Stimulated activated memory B cell treated with anti-CD40 and anti-IgM and Interleukin-4, amounts not matched to agents 10 μg/mL and 1 μg/mL and 100 μg/mL, for 72 hours (primary cell): ENCODE data around the gene UMPS.
"Not testable (repeated sequence)": the region's sequence is repeated elsewhere in the genome, so short reads cannot be mapped to it uniquely, and the experiment has no call there.

Source experiments
- ATAC-seq: fragments of 150-1000 bp; cut with Tn5 transposase; 2 replicates; pipeline ENCODE4 v1.10.0; 2021
- H3K27ac Mint-ChIP-seq: one replicate; pipeline ENCODE4 v1.8.0; 2022; ENCODE audit warnings: mild to moderate bottlenecking, mixed read lengths
- H3K27me3 Mint-ChIP-seq: one replicate; pipeline ENCODE4 v1.8.0; 2022; ENCODE audit warnings: mixed read lengths
- H3K36me3 Mint-ChIP-seq: one replicate; pipeline ENCODE4 v1.8.0; 2022; ENCODE audit warnings: mixed read lengths
- H3K4me1 Mint-ChIP-seq: one replicate; pipeline ENCODE4 v1.8.0; 2022; ENCODE audit warnings: mixed read lengths
- H3K4me3 Mint-ChIP-seq: one replicate; pipeline ENCODE4 v1.8.0; 2022; ENCODE audit warnings: mild to moderate bottlenecking, moderate library complexity, mixed read lengths
- H3K9me3 Mint-ChIP-seq: one replicate; pipeline ENCODE4 v1.8.0; 2022; ENCODE audit warnings: mixed read lengths

Gene UMPS

GRCh38 chr3:124777762-124778470, 47.7 kb downstream of the UMPS start:
- peaks cover 7% of the 10 kb centered on the region for H3K4me1 Mint-ChIP-seq
- no peak for ATAC-seq
- H3K4me3 Mint-ChIP-seq: no peak overlapping the region
- H3K27ac Mint-ChIP-seq: no peak overlapping the region
- peaks cover 63% of the 10 kb centered on the region for H3K27me3 Mint-ChIP-seq
- H3K9me3 Mint-ChIP-seq: no peaks in the 10 kb centered on the region
- no peaks in the 10 kb centered on the region for H3K36me3 Mint-ChIP-seq

GRCh38 chr3:124779116-124779515, 48.9 kb downstream of the UMPS start:
- no peak for ATAC-seq
- Mint-ChIP-seq H3K4me1 (peaks cover 7% of the 10 kb centered on the region), H3K36me3 (no peaks in the 10 kb centered on the region), H3K27me3 (peaks cover 51% of the 10 kb centered on the region), H3K9me3 (no peaks in the 10 kb centered on the region), H3K27ac (no peak overlapping the region), H3K4me3 (no peak overlapping the region)

- Mint-ChIP-seq H3K4me1 (peaks cover 8% of the 10 kb centered on the region), H3K36me3 (no peaks in the 10 kb centered on the region), H3K27me3 (peaks cover 47% of the 10 kb centered on the region), H3K9me3 (no peaks in the 10 kb centered on the region), H3K4me3 (no peak overlapping the region), H3K27ac (no peak overlapping the region)
- no peak for ATAC-seq
Observed at GRCh38 chr3:124779751-124780191, 49.5 kb downstream of the UMPS start.

- H3K27me3 Mint-ChIP-seq: peaks cover 41% of the 10 kb centered on the region
- peaks cover 12% of the 10 kb centered on the region for H3K4me1 Mint-ChIP-seq
- no peaks in the 10 kb centered on the region for H3K9me3 Mint-ChIP-seq
- no peak for ATAC-seq
- no peak overlapping the region for H3K27ac Mint-ChIP-seq
- no peak overlapping the region for H3K4me3 Mint-ChIP-seq
- H3K36me3 Mint-ChIP-seq: no peaks in the 10 kb centered on the region
Observed at GRCh38 chr3:124780356-124780755, 50.1 kb downstream of the UMPS start.

GRCh38 chr3:124780761-124781475, 50.7 kb downstream of the UMPS start:
- peaks cover 12% of the 10 kb centered on the region for H3K4me1 Mint-ChIP-seq
- no peak overlapping the region for H3K4me3 Mint-ChIP-seq
- H3K9me3 Mint-ChIP-seq: no peaks in the 10 kb centered on the region
- ATAC-seq: no peak
- H3K27ac Mint-ChIP-seq: no peak overlapping the region
- H3K36me3 Mint-ChIP-seq: no peaks in the 10 kb centered on the region
- peaks cover 40% of the 10 kb centered on the region for H3K27me3 Mint-ChIP-seq

- Mint-ChIP-seq H3K4me1 (peaks cover 12% of the 10 kb centered on the region), H3K4me3 (no peak overlapping the region), H3K9me3 (no peaks in the 10 kb centered on the region), H3K36me3 (no peaks in the 10 kb centered on the region), H3K27ac (no peak overlapping the region), H3K27me3 (peaks cover 40% of the 10 kb centered on the region)
- ATAC-seq: no peak
Observed at GRCh38 chr3:124781476-124782376, 51.5 kb downstream of the UMPS start.

- H3K27ac Mint-ChIP-seq, H3K9me3 Mint-ChIP-seq, H3K36me3 Mint-ChIP-seq, H3K4me3 Mint-ChIP-seq, ATAC-seq: not testable (repeated sequence)
- Mint-ChIP-seq H3K27me3 (peaks cover 40% of the 10 kb centered on the region), H3K4me1 (peaks cover 12% of the 10 kb centered on the region)
Observed at GRCh38 chr3:124782377-124782712, 52.1 kb downstream of the UMPS start.

GRCh38 chr3:124783696-124784095, 53.4 kb downstream of the UMPS start:
- Mint-ChIP-seq H3K36me3 (no peaks in the 10 kb centered on the region), H3K27ac (no peak overlapping the region), H3K4me3 (no peak overlapping the region), H3K4me1 (peaks cover 12% of the 10 kb centered on the region), H3K9me3 (no peaks in the 10 kb centered on the region), H3K27me3 (peaks cover 27% of the 10 kb centered on the region)
- ATAC-seq: no peak

GRCh38 chr3:124784686-124785382, 54.6 kb downstream of the UMPS start:
- Mint-ChIP-seq H3K27me3 (peaks cover 18% of the 10 kb centered on the region), H3K9me3 (no peaks in the 10 kb centered on the region), H3K4me1 (peaks cover 12% of the 10 kb centered on the region), H3K27ac (peak overlapping the region; percentile 39), H3K4me3 (no peak overlapping the region), H3K36me3 (no peaks in the 10 kb centered on the region)
- peak; percentile 45 for ATAC-seq

- peaks cover 16% of the 10 kb centered on the region for H3K27me3 Mint-ChIP-seq
- no peaks in the 10 kb centered on the region for H3K36me3 Mint-ChIP-seq
- no peak for ATAC-seq
Observed at GRCh38 chr3:124785973-124786372, 55.7 kb downstream of the UMPS start.

GRCh38 chr3:124786511-124787241, 56.4 kb downstream of the UMPS start:
- H3K4me1 Mint-ChIP-seq: peaks cover 5% of the 10 kb centered on the region
- peak; percentile 6 for ATAC-seq
- no peaks in the 10 kb centered on the region for H3K36me3 Mint-ChIP-seq
- peaks cover 9% of the 10 kb centered on the region for H3K27me3 Mint-ChIP-seq
- no peak overlapping the region for H3K27ac Mint-ChIP-seq
- H3K4me3 Mint-ChIP-seq: no peak overlapping the region
- no peaks in the 10 kb centered on the region for H3K9me3 Mint-ChIP-seq

More at GRCh38 chr3:124785973-124786372, 55.7 kb downstream of the UMPS start:
- Mint-ChIP-seq H3K9me3 (no peaks in the 10 kb centered on the region), H3K4me1 (peaks cover 5% of the 10 kb centered on the region), H3K4me3 (no peak overlapping the region), H3K27ac (no peak overlapping the region)

GRCh38 chr3:124787476-124788195, 57.4 kb downstream of the UMPS start:
- Mint-ChIP-seq H3K36me3 (no peaks in the 10 kb centered on the region), H3K27me3 (peaks cover under 1% of the 10 kb centered on the region), H3K27ac (no peak overlapping the region), H3K4me1 (peaks cover 5% of the 10 kb centered on the region), H3K9me3 (no peaks in the 10 kb centered on the region), H3K4me3 (no peak overlapping the region)
- ATAC-seq: no peak

- H3K9me3 Mint-ChIP-seq: no peaks in the 10 kb centered on the region
- H3K27ac Mint-ChIP-seq: no peak overlapping the region
- H3K4me3 Mint-ChIP-seq: no peak overlapping the region
- no peaks in the 10 kb centered on the region for H3K27me3 Mint-ChIP-seq
- peaks cover 5% of the 10 kb centered on the region for H3K4me1 Mint-ChIP-seq
- H3K36me3 Mint-ChIP-seq: no peaks in the 10 kb centered on the region
- no peak for ATAC-seq
Observed at GRCh38 chr3:124788254-124788745, 58.0 kb downstream of the UMPS start.

- not testable (repeated sequence) for H3K4me3 Mint-ChIP-seq, H3K9me3 Mint-ChIP-seq, H3K27ac Mint-ChIP-seq, H3K36me3 Mint-ChIP-seq, ATAC-seq, H3K4me1 Mint-ChIP-seq, H3K27me3 Mint-ChIP-seq
Observed at GRCh38 chr3:124789103-124789502, 58.9 kb downstream of the UMPS start.
